SU-DHL-6 (cell line): ENCODE measurements around the gene PFDN1.

ENCODE experiments used
- CTCF ChIP-seq: fragments of 200-600 bp; sonication (generic); IDR thresholded peaks from one replicate; pipeline ENCODE4 v1.5.1; 2017; ENCODE audit warnings: antibody characterized with exemption, mild to moderate bottlenecking, low read length, moderate library complexity; ENCODE audit not compliant: insufficient read depth, poor library complexity, severe bottlenecking
- EZH2phosphoT487 ChIP-seq: fragments of 200-600 bp; sonication (generic), shearing (Covaris generic); conservative IDR thresholded peaks from 2 replicates; pipeline ENCODE4 v1.6.1; 2018; ENCODE audit warnings: mild to moderate bottlenecking, antibody characterized with exemption, low read length, moderate library complexity, mixed read lengths

GRCh38 chr5:140338336-140338735 lies 35.4 kb upstream of the PFDN1 start:
- TF ChIP-seq CTCF (no peak), EZH2phosphoT487 (no peak)
